GM21576 (cell line): ENCODE data around the gene ZFP64.
"Not testable (repeated sequence)": the region's sequence is repeated elsewhere in the genome, so short reads cannot be mapped to it uniquely, and the experiment has no call there.

Source experiments
- ATAC-seq: cut with Tn5 transposase; IDR thresholded peaks from one replicate; pipeline ENCODE4 v1.9.1; 2021; ENCODE audit warnings: mild to moderate bottlenecking, moderate library complexity; ENCODE audit not compliant: unreplicated experiment

The ZFP64 gene

GRCh38 chr20:52191132-52191915 lies at the start of gene ZFP64:
TSS of gene ZFP64 (minus strand) at chr20:52191779. CDS start at chr20:52191636, 143 bp downstream.
- ATAC-seq: peak; percentile 71

- ATAC-seq: no peak
Observed at GRCh38 chr20:52240802-52241201, 49.2 kb upstream of the ZFP64 start.

GRCh38 chr20:52239102-52239501 lies 47.5 kb upstream of the ZFP64 start:
- no peak for ATAC-seq

GRCh38 chr20:52236292-52236691 lies 44.7 kb upstream of the ZFP64 start:
- ATAC-seq: no peak

- no peak for ATAC-seq
Observed at GRCh38 chr20:52235129-52235528, 43.5 kb upstream of the ZFP64 start.

- ATAC-seq: no peak
Observed at GRCh38 chr20:52234302-52235045, 42.9 kb upstream of the ZFP64 start.

- ATAC-seq: no peak
Observed at GRCh38 chr20:52231230-52231746, 39.7 kb upstream of the ZFP64 start.

GRCh38 chr20:52230409-52230808 lies 38.8 kb upstream of the ZFP64 start:
- ATAC-seq: no peak

- ATAC-seq: not testable (repeated sequence)
Observed at GRCh38 chr20:52229346-52229745, 37.8 kb upstream of the ZFP64 start.

- ATAC-seq: no peak
Observed at GRCh38 chr20:52226370-52226769, 34.8 kb upstream of the ZFP64 start.

- ATAC-seq: no peak
Observed at GRCh38 chr20:52224920-52225319, 33.3 kb upstream of the ZFP64 start.

- ATAC-seq: not testable (repeated sequence)
Observed at GRCh38 chr20:52221362-52221761, 29.8 kb upstream of the ZFP64 start.

GRCh38 chr20:52220891-52221290 lies 29.3 kb upstream of the ZFP64 start:
- ATAC-seq: not testable (repeated sequence)

- no peak for ATAC-seq
Observed at GRCh38 chr20:52219441-52219840, 27.9 kb upstream of the ZFP64 start.

GRCh38 chr20:52217689-52218395 lies 26.3 kb upstream of the ZFP64 start:
- no peak for ATAC-seq

- no peak for ATAC-seq
Observed at GRCh38 chr20:52213995-52214394, 22.4 kb upstream of the ZFP64 start.

GRCh38 chr20:52212943-52213342 lies 21.4 kb upstream of the ZFP64 start:
- ATAC-seq: no peak

GRCh38 chr20:52210037-52210990 lies 18.7 kb upstream of the ZFP64 start:
- no peak for ATAC-seq

- no peak for ATAC-seq
Observed at GRCh38 chr20:52209154-52209571, 17.6 kb upstream of the ZFP64 start.
